Common myeloid progenitor, CD34-positive (primary cell): Measurements from ENCODE around the gene METTL15.
A peak's percentile ranks its signal among the peaks of the same experiment; 100 is the strongest.

Source experiments
- CTCF ChIA-PET: fragments of 350-600 bp; sonication (Branson Sonifier 250); formaldehyde crosslinking; loops from one replicate; lab custom pipeline; 2021; ENCODE audit warnings: antibody characterized with exemption; lab: Charles Lee
- POLR2A ChIA-PET: fragments of 350-600 bp; sonication (Branson Sonifier 250); formaldehyde crosslinking; loops from one replicate; lab custom pipeline; 2021; ENCODE audit warnings: antibody characterized with exemption; lab: Charles Lee
- DNase-seq, 3 donors: peaks; one replicate each; pipeline versions ENCODE4 v3.0.0 to v3.0.0-alpha.2; 2013
- H3K27ac ChIP-seq, 2 experiments: 1 replicate in 1 of 2; 2 replicates in 1 of 2; pipeline ENCODE4 v1.7.0; 2013; ENCODE audit warnings: inconsistent platforms in 2 of 2, low read length in 2 of 2, mild to moderate bottlenecking in 2 of 2, low read depth in 1 of 2, moderate library complexity in 1 of 2; ENCODE audit not compliant: severe bottlenecking in 2 of 2, insufficient read depth in 1 of 2, poor library complexity in 1 of 2
- H3K27me3 ChIP-seq, 5 experiments: replicated peaks in 2 of 5; 1 replicate in 3 of 5; 2 replicates in 2 of 5; pipeline versions ENCODE4 v1.6.1 to v1.7.0; 2013; ENCODE audit warnings: low read length in 4 of 5, mild to moderate bottlenecking in 2 of 5, moderate library complexity in 2 of 5, inconsistent platforms in 1 of 5; ENCODE audit not compliant: insufficient read depth in 5 of 5, control insufficient read depth in 4 of 5
- H3K36me3 ChIP-seq, 4 experiments: 1 replicate in 2 of 4; 2 replicates in 2 of 4; pipeline versions ENCODE4 v1.6.1 to v1.7.0; 2013; ENCODE audit warnings: low read length in 3 of 4, control low read depth in 1 of 4, mild to moderate bottlenecking in 1 of 4; ENCODE audit not compliant: control insufficient read depth in 4 of 4, insufficient read depth in 4 of 4
- H3K4me1 ChIP-seq, 4 experiments: 1 replicate in 3 of 4; 2 replicates in 1 of 4; pipeline versions ENCODE4 v1.6.1 to v1.7.1; 2013; ENCODE audit warnings: low read length in 3 of 4, mild to moderate bottlenecking in 3 of 4, control low read depth in 1 of 4, inconsistent platforms in 1 of 4, moderate library complexity in 1 of 4; ENCODE audit not compliant: control insufficient read depth in 4 of 4, insufficient read depth in 4 of 4; ENCODE audit errors: control extremely low read depth in 1 of 4
- H3K4me3 ChIP-seq, 7 experiments: 1 replicate in 4 of 7; 2 replicates in 3 of 7; pipeline versions ENCODE4 v1.5.1 to v1.7.0; 2013; ENCODE audit warnings: mild to moderate bottlenecking in 7 of 7, low read length in 6 of 7, moderate library complexity in 6 of 7, inconsistent platforms in 2 of 7, low read depth in 2 of 7, control low read depth in 1 of 7; ENCODE audit not compliant: insufficient read depth in 4 of 7, control insufficient read depth in 1 of 7; ENCODE audit errors: extremely low read depth in 1 of 7
- H3K9me3 ChIP-seq, 5 experiments: 1 replicate in 4 of 5; 2 replicates in 1 of 5; pipeline versions ENCODE4 v1.6.1 to v1.7.1; 2013; ENCODE audit warnings: low read length in 4 of 5, mild to moderate bottlenecking in 2 of 5, inconsistent platforms in 1 of 5, low read depth in 1 of 5, moderate library complexity in 1 of 5; ENCODE audit not compliant: control insufficient read depth in 4 of 5, insufficient read depth in 2 of 5; ENCODE audit errors: control extremely low read depth in 1 of 5
- WGBS: methylation state at CpG from one replicate; pipeline ENCODE4 v1.1.5; 2013; ENCODE audit not compliant: insufficient coverage; 5-methylcytosine and 5-hydroxymethylcytosine counted together

The METTL15 gene

GRCh38 chr11:28338371-28338770 is 230.2 kb downstream of the METTL15 start:
- no peak for DNase-seq

GRCh38 chr11:28339488-28339887 is 231.3 kb downstream of the METTL15 start:
- H3K4me3 ChIP-seq = no peak overlapping the region
- peaks cover 0 to 17% (median 7%) of the 10 kb centered on the region in 4 experiments for H3K4me1 ChIP-seq
- POLR2A ChIA-PET = no interaction called here
- no peaks in the 10 kb centered on the region for H3K36me3 ChIP-seq
- CTCF ChIA-PET = interaction anchor here (1.4 kb wide), 1 partner anchor 58 kb away, joined by 3 read pairs; no protein-coding TSS in a partner anchor
- 100% methylated on average over 1 of the region's 1 CpG for WGBS
- no peak overlapping the region for H3K27ac ChIP-seq
- no peak for DNase-seq
- H3K27me3 ChIP-seq = no peaks in the 10 kb centered on the region
- H3K9me3 ChIP-seq = peaks cover 0 to 9% (median 8%) of the 10 kb centered on the region in 5 experiments

More at GRCh38 chr11:28338371-28338770, 230.2 kb downstream of the METTL15 start:
- POLR2A ChIA-PET = no interaction called here
- Histone ChIP-seq H3K27ac (no peak overlapping the region), H3K4me1 (peaks cover 0 to 10% (median 3%) of the 10 kb centered on the region in 4 experiments), H3K36me3 (no peaks in the 10 kb centered on the region), H3K9me3 (peaks cover 0 to 9% (median 8%) of the 10 kb centered on the region in 5 experiments), H3K4me3 (no peak overlapping the region), H3K27me3 (no peaks in the 10 kb centered on the region)
- no CpG with 5 or more reads among the region's 3 CpGs for WGBS
- CTCF ChIA-PET = interaction anchor here (1.4 kb wide), 1 partner anchor 57 kb away, joined by 3 read pairs; no protein-coding TSS in a partner anchor

- H3K27ac ChIP-seq = peak overlapping the region in 1 of 2 experiments; percentile 59
- no peak overlapping the region for H3K4me3 ChIP-seq
- H3K9me3 ChIP-seq = peaks cover 0 to 9% (median 8%) of the 10 kb centered on the region in 5 experiments
- H3K4me1 ChIP-seq = peaks cover 0 to 17% (median 7%) of the 10 kb centered on the region in 4 experiments
- no CpG with 5 or more reads among the region's 1 CpG for WGBS
- ChIA-PET CTCF (no interaction called here), POLR2A (no interaction called here)
- no peaks in the 10 kb centered on the region for H3K36me3 ChIP-seq
- DNase-seq = peak in 2 of 3 donors; percentile 5
- no peaks in the 10 kb centered on the region for H3K27me3 ChIP-seq
Observed at GRCh38 chr11:28342716-28343115, 234.5 kb downstream of the METTL15 start.

GRCh38 chr11:28343304-28344233 is 235.4 kb downstream of the METTL15 start:
- Histone ChIP-seq H3K4me3 (no peak overlapping the region), H3K27ac (peak overlapping the region in 1 of 2 experiments; percentile 59), H3K9me3 (peaks cover 0 to 8% (median 7%) of the 10 kb centered on the region in 5 experiments), H3K4me1 (peaks cover 0 to 17% (median 7%) of the 10 kb centered on the region in 4 experiments), H3K36me3 (no peaks in the 10 kb centered on the region), H3K27me3 (no peaks in the 10 kb centered on the region)
- 9% methylated on average over 4 of the region's 5 CpGs for WGBS
- ChIA-PET POLR2A (no interaction called here), CTCF (no interaction called here)
- peak; percentile 14 to 69 (median 62) for DNase-seq

- no peak overlapping the region for H3K4me3 ChIP-seq
- H3K27ac ChIP-seq = no peak overlapping the region
- peak in 1 of 3 donors; percentile 1 for DNase-seq
- H3K27me3 ChIP-seq = no peaks in the 10 kb centered on the region
- peaks cover 0 to 17% (median 7%) of the 10 kb centered on the region in 4 experiments for H3K4me1 ChIP-seq
- ChIA-PET CTCF (no interaction called here), POLR2A (no interaction called here)
- H3K36me3 ChIP-seq = no peaks in the 10 kb centered on the region
- H3K9me3 ChIP-seq = no peaks in the 10 kb centered on the region
Observed at GRCh38 chr11:28346209-28346608, 238.0 kb downstream of the METTL15 start.

- H3K36me3 ChIP-seq = no peaks in the 10 kb centered on the region
- CTCF ChIA-PET = no interaction called here
- H3K4me1 ChIP-seq = peaks cover 0 to 17% (median 7%) of the 10 kb centered on the region in 4 experiments
- H3K27me3 ChIP-seq = no peaks in the 10 kb centered on the region
- POLR2A ChIA-PET = no interaction called here
- DNase-seq = no peak
- H3K27ac ChIP-seq = no peak overlapping the region
- H3K9me3 ChIP-seq = no peaks in the 10 kb centered on the region
- H3K4me3 ChIP-seq = no peak overlapping the region
- WGBS = no CpG with 5 or more reads among the region's 1 CpG
Observed at GRCh38 chr11:28346721-28347120, 238.5 kb downstream of the METTL15 start.

GRCh38 chr11:28347371-28347770 is 239.2 kb downstream of the METTL15 start:
- WGBS = 98% methylated on average over 4 of the region's 5 CpGs
- Histone ChIP-seq H3K27me3 (no peaks in the 10 kb centered on the region), H3K27ac (no peak overlapping the region), H3K36me3 (no peaks in the 10 kb centered on the region), H3K9me3 (no peaks in the 10 kb centered on the region), H3K4me1 (peaks cover 0 to 17% (median 7%) of the 10 kb centered on the region in 4 experiments), H3K4me3 (no peak overlapping the region)
- POLR2A ChIA-PET = no interaction called here
- no peak for DNase-seq
- CTCF ChIA-PET = no interaction called here
